Lower leg skin (tissue), 3 donors: ENCODE results near the gene TCAIM.

ENCODE experiments used
- POLR2A ChIP-seq, 2 donors: fragments of 450-650 bp; IDR thresholded peaks; one replicate each; pipeline ENCODE4 v1.6.1; 2016 to 2017; ENCODE audit warnings: antibody characterized with exemption in 2 of 2, mild to moderate bottlenecking in 1 of 2, moderate library complexity in 1 of 2
- TF ChIP-seq, protein P1 (sequence below), 3 donors: fragments of 450-650 bp; IDR thresholded peaks; one replicate each; pipeline ENCODE4 v1.5.1; 2016; ENCODE audit warnings: antibody characterized with exemption in 3 of 3, mild to moderate bottlenecking in 3 of 3, moderate library complexity in 2 of 3

DNA sequence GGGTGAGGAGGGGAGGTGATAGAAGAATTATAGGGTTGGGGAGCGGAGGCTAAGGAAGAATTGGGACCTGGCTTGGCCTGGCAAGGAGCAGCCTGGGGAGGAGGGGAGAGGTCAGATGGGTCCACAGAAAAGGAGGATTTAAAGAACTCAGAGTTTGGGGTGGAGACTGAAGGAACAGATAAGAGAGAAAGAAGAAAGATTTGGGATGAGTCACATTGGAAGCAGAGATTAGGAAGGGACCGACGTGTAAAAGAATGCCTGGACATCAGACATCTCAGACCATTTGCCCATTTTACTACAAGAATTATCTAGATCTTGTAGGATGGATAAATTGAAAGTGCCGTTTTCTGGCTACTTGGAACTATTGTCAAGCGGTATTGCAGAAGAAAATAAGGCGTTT, 10.4 kb downstream of the TCAIM start:
- TF ChIP-seq, protein P1, sequence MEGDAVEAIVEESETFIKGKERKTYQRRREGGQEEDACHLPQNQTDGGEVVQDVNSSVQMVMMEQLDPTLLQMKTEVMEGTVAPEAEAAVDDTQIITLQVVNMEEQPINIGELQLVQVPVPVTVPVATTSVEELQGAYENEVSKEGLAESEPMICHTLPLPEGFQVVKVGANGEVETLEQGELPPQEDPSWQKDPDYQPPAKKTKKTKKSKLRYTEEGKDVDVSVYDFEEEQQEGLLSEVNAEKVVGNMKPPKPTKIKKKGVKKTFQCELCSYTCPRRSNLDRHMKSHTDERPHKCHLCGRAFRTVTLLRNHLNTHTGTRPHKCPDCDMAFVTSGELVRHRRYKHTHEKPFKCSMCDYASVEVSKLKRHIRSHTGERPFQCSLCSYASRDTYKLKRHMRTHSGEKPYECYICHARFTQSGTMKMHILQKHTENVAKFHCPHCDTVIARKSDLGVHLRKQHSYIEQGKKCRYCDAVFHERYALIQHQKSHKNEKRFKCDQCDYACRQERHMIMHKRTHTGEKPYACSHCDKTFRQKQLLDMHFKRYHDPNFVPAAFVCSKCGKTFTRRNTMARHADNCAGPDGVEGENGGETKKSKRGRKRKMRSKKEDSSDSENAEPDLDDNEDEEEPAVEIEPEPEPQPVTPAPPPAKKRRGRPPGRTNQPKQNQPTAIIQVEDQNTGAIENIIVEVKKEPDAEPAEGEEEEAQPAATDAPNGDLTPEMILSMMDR (IDR thresholded peaks at IDR 0.05) = no peak
- TF ChIP-seq POLR2A (IDR thresholded peaks at IDR 0.05) = no peak
